Measurements from ENCODE around the gene LINS1. TPM values are rescaled to one million over a fixed set of nuclear protein-coding genes. Genes with fewer than 3 reads are reported as not detected.

The LINS1 gene
- total RNA-seq, 1 experiment from 2014 or later, result 25.2 TPM

GRCh38 chr15:100580414-100580813 is 21.6 kb downstream of the LINS1 start:
- Mint-ChIP-seq H3K27me3 (ENCODE audit: unreplicated experiment) (no peaks in the 10 kb centered on the region), H3K4me1 (ENCODE audit: low read depth, unreplicated experiment) (peaks cover 15% of the 10 kb centered on the region), H3K4me3 (ENCODE audit: low read depth, unreplicated experiment) (no peak overlapping the region), H3K36me3 (ENCODE audit: insufficient read depth, unreplicated experiment) (no peaks in the 10 kb centered on the region), H3K27ac (ENCODE audit: unreplicated experiment) (no peak overlapping the region), H3K9me3 (ENCODE audit: low read depth, unreplicated experiment) (peaks cover 12% of the 10 kb centered on the region)
- no peak for TF ChIP-seq CTCF (IDR thresholded peaks at IDR 0.05; ENCODE audit: unreplicated experiment)
- intact Hi-C loops (cut with micrococcal nuclease; ENCODE audit: unreplicated experiment), result no loop called here
- no TSS peak for BruUV-seq (replicated peaks)
- no peak for DNase-seq
- CTCF ChIA-PET, result no interaction called here

GRCh38 chr15:100573526-100573925 is 28.5 kb downstream of the LINS1 start:
- no peak for DNase-seq
- no TSS peak for BruUV-seq (replicated peaks)
- Mint-ChIP-seq H3K4me3 (ENCODE audit: low read depth, unreplicated experiment) (no peak overlapping the region), H3K27me3 (ENCODE audit: unreplicated experiment) (no peaks in the 10 kb centered on the region), H3K27ac (ENCODE audit: unreplicated experiment) (no peak overlapping the region), H3K4me1 (ENCODE audit: low read depth, unreplicated experiment) (no peaks in the 10 kb centered on the region), H3K36me3 (ENCODE audit: insufficient read depth, unreplicated experiment) (peaks cover 16% of the 10 kb centered on the region), H3K9me3 (ENCODE audit: low read depth, unreplicated experiment) (no peaks in the 10 kb centered on the region)
- no peak for TF ChIP-seq CTCF (IDR thresholded peaks at IDR 0.05; ENCODE audit: unreplicated experiment)
- CTCF ChIA-PET, result interaction anchor here (2.1 kb wide), 1 partner anchor 224 kb away, joined by 25 read pairs; no protein-coding TSS in a partner anchor
- intact Hi-C loops (cut with micrococcal nuclease; ENCODE audit: unreplicated experiment), result loop anchor here (5.0 kb wide), 1 partner anchor 166 kb away; no protein-coding TSS in a partner anchor

- DNase-seq, result no peak
- CTCF ChIA-PET, result interaction anchor here (0.8 to 2.1 kb wide), 5 partner anchors 13 to 230 kb away, joined by 3 to 25 read pairs (median 4); partner anchors contain the start of genes ADAMTS17, ASB7 and LINS1
- intact Hi-C loops (cut with micrococcal nuclease; ENCODE audit: unreplicated experiment), result loop anchor here (1.0 to 5.0 kb wide), 2 partner anchors 165 to 222 kb away; no protein-coding TSS in a partner anchor
- H3K27me3 Mint-ChIP-seq (ENCODE audit: unreplicated experiment), result no peaks in the 10 kb centered on the region
- H3K27ac Mint-ChIP-seq (ENCODE audit: unreplicated experiment), result no peak overlapping the region
- BruUV-seq (replicated peaks), result no TSS peak
- no peak overlapping the region for H3K4me3 Mint-ChIP-seq (ENCODE audit: low read depth, unreplicated experiment)
- no peaks in the 10 kb centered on the region for H3K4me1 Mint-ChIP-seq (ENCODE audit: low read depth, unreplicated experiment)
- H3K9me3 Mint-ChIP-seq (ENCODE audit: low read depth, unreplicated experiment), result no peaks in the 10 kb centered on the region
- TF ChIP-seq CTCF (IDR thresholded peaks at IDR 0.05; ENCODE audit: unreplicated experiment), result peak; percentile 21
- H3K36me3 Mint-ChIP-seq (ENCODE audit: insufficient read depth, unreplicated experiment), result peaks cover 17% of the 10 kb centered on the region
Measured at GRCh38 chr15:100572362-100572983, 29.5 kb downstream of the LINS1 start.

- no peak overlapping the region for H3K4me3 Mint-ChIP-seq (ENCODE audit: low read depth, unreplicated experiment)
- H3K4me1 Mint-ChIP-seq (ENCODE audit: low read depth, unreplicated experiment), result no peaks in the 10 kb centered on the region
- no peak overlapping the region for H3K27ac Mint-ChIP-seq (ENCODE audit: unreplicated experiment)
- CTCF ChIA-PET, result interaction anchor here (1.0 to 2.1 kb wide), 3 partner anchors 222 to 230 kb away, joined by 4 to 25 read pairs (median 7); partner anchors contain the start of gene ADAMTS17
- peaks cover 17% of the 10 kb centered on the region for H3K36me3 Mint-ChIP-seq (ENCODE audit: insufficient read depth, unreplicated experiment)
- no TSS peak for BruUV-seq (replicated peaks)
- DNase-seq, result no peak
- intact Hi-C loops (cut with micrococcal nuclease; ENCODE audit: unreplicated experiment), result loop anchor here (1.0 to 5.0 kb wide), 2 partner anchors 164 to 221 kb away; no protein-coding TSS in a partner anchor
- H3K9me3 Mint-ChIP-seq (ENCODE audit: low read depth, unreplicated experiment), result no peaks in the 10 kb centered on the region
- no peak for TF ChIP-seq CTCF (IDR thresholded peaks at IDR 0.05; ENCODE audit: unreplicated experiment)
- no peaks in the 10 kb centered on the region for H3K27me3 Mint-ChIP-seq (ENCODE audit: unreplicated experiment)
Measured at GRCh38 chr15:100571592-100572167, 30.3 kb downstream of the LINS1 start.
